Neural cell (in vitro differentiated cells): Measurements from ENCODE around the gene SYT1. TPM values are rescaled to one million over a fixed set of nuclear protein-coding genes. Genes with fewer than 3 reads are reported as not detected.

Experiments
- H2AFZ ChIP-seq: fragments of 200-600, 300-800 bp; sonication (generic), shearing (Covaris generic); 2 replicates; pipeline ENCODE4 v1.6.0; 2014; ENCODE audit warnings: low read depth, mild to moderate bottlenecking, antibody characterized with exemption, low read length, moderate library complexity
- H3F3A ChIP-seq: fragments of 200-600 bp; shearing (Covaris generic); 2 replicates; pipeline ENCODE4 v1.6.1; 2016; ENCODE audit warnings: mild to moderate bottlenecking, moderate library complexity, mixed read lengths, antibody characterized with exemption, low read length; ENCODE audit not compliant: insufficient read depth, poor library complexity, severe bottlenecking
- H3K27ac ChIP-seq: fragments of 200-600, 300-800 bp; sonication (generic), shearing (Covaris generic); 2 replicates; pipeline ENCODE4 v1.5.1; 2014; ENCODE audit warnings: mild to moderate bottlenecking, low read length, moderate library complexity
- H3K27me3 ChIP-seq: fragments of 300-800, 200-600 bp; sonication (generic), shearing (Covaris generic); 2 replicates; pipeline ENCODE4 v1.6.0; 2014; ENCODE audit warnings: mild to moderate bottlenecking, low read depth, low read length, moderate library complexity; ENCODE audit not compliant: insufficient read depth
- H3K36me3 ChIP-seq: fragments of 300-800, 200-600 bp; sonication (generic), shearing (Covaris generic); 2 replicates; pipeline ENCODE4 v1.5.1; 2014; ENCODE audit warnings: mild to moderate bottlenecking, antibody characterized with exemption, low read length, moderate library complexity; ENCODE audit not compliant: insufficient read depth
- H3K4me2 ChIP-seq: fragments of 300-800, 200-600 bp; sonication (generic), shearing (Covaris generic); 2 replicates; pipeline ENCODE4 v1.6.0; 2014; ENCODE audit warnings: mild to moderate bottlenecking, low read length
- H3K4me3 ChIP-seq: fragments of 300-800, 200-600 bp; sonication (generic), shearing (Covaris generic); 2 replicates; pipeline ENCODE4 v1.5.1; 2014; ENCODE audit warnings: mild to moderate bottlenecking, low read length, moderate library complexity
- H3K79me2 ChIP-seq: fragments of 200-600 bp; shearing (Covaris generic); replicated peaks from 2 replicates; pipeline ENCODE4 v1.6.0; 2014; ENCODE audit warnings: mild to moderate bottlenecking, low read length, moderate library complexity; ENCODE audit not compliant: insufficient read depth
- H3K9ac ChIP-seq: fragments of 300-800, 200-600 bp; sonication (generic), shearing (Covaris generic); 2 replicates; pipeline ENCODE4 v1.6.1; 2016; ENCODE audit warnings: mild to moderate bottlenecking, low read length, mixed read lengths
- H3K9me2 ChIP-seq: fragments of 200-600 bp; shearing (Covaris generic); 2 replicates; pipeline ENCODE4 v1.6.1; 2016; ENCODE audit warnings: mild to moderate bottlenecking, low read length, mixed read lengths; ENCODE audit not compliant: insufficient read depth
- H3K9me3 ChIP-seq: fragments of 200-600, 300-800 bp; sonication (generic), shearing (Covaris generic); 2 replicates; pipeline ENCODE4 v1.6.1; 2016; ENCODE audit warnings: mild to moderate bottlenecking, mixed run types, low read length, moderate library complexity, mixed read lengths
- H4K20me1 ChIP-seq: fragments of 200-600 bp; shearing (Covaris generic); 2 replicates; pipeline ENCODE4 v1.6.1; 2016; ENCODE audit warnings: mild to moderate bottlenecking, mixed run types; ENCODE audit not compliant: insufficient read depth
- CTCF ChIP-seq: fragments of 450-650 bp; IDR thresholded peaks from 2 replicates; pipeline ENCODE4 v1.5.1; 2014; ENCODE audit warnings: antibody characterized with exemption, mild to moderate bottlenecking, moderate library complexity; ENCODE audit not compliant: poor library complexity, severe bottlenecking
- EP300 ChIP-seq: fragments of 450-650 bp; conservative IDR thresholded peaks from 2 replicates; pipeline ENCODE4 v1.6.1; 2014; ENCODE audit warnings: antibody characterized with exemption, mild to moderate bottlenecking, moderate library complexity; ENCODE audit not compliant: poor library complexity, severe bottlenecking
- EZH2 ChIP-seq: fragments of 200-600, 300-800 bp; shearing (Covaris generic), sonication (generic); IDR thresholded peaks from 2 replicates; pipeline ENCODE4 v1.6.1; 2014; ENCODE audit warnings: antibody characterized with exemption, low read length, borderline replicate concordance, mild to moderate bottlenecking; ENCODE audit not compliant: insufficient read depth, poor library complexity, severe bottlenecking
- POLR2AphosphoS5 ChIP-seq: IDR thresholded peaks from 2 replicates; pipeline ENCODE4 v1.6.1; 2012
- RAD21 ChIP-seq: fragments of 450-650 bp; conservative IDR thresholded peaks from 2 replicates; pipeline ENCODE4 v1.6.1; 2014; ENCODE audit warnings: antibody characterized with exemption, mild to moderate bottlenecking, moderate library complexity
- REST ChIP-seq: IDR thresholded peaks from 2 replicates; pipeline ENCODE4 v1.6.1; 2012; ENCODE audit warnings: borderline replicate concordance
- SMC3 ChIP-seq: fragments of 450-650 bp; conservative IDR thresholded peaks from 2 replicates; pipeline ENCODE4 v1.6.1; 2014; ENCODE audit warnings: antibody characterized with exemption, mild to moderate bottlenecking, moderate library complexity; ENCODE audit not compliant: poor library complexity
- TAF1 ChIP-seq: IDR thresholded peaks from 2 replicates; pipeline ENCODE4 v1.6.1; 2012; ENCODE audit warnings: low read depth
- polyA plus RNA-seq: library from polyadenylated mRNA; depleted of rRNA; stranded (reverse); fragments of >200 nt; gene quantifications from 2 replicates; pipeline ENCODE4 v1.2.3, GENCODE V29; 2014

SYT1 gene
- polyA plus RNA-seq, 1 donor from 2014 or later, result 103 TPM

- Histone ChIP-seq H3K9ac (no peak overlapping the region), H3K79me2 (no peaks in the 10 kb centered on the region), H3K4me2 (no peak overlapping the region), H3K27ac (no peak overlapping the region), H2AFZ (no peak overlapping the region), H3K9me2 (no peaks in the 10 kb centered on the region), H3K4me3 (no peak overlapping the region), H3K27me3 (no peaks in the 10 kb centered on the region), H4K20me1 (no peaks in the 10 kb centered on the region), H3K9me3 (no peaks in the 10 kb centered on the region), H3F3A (no peaks in the 10 kb centered on the region), H3K36me3 (no peaks in the 10 kb centered on the region)
- no peak for TF ChIP-seq RAD21
- no peak for TF ChIP-seq CTCF
- TF ChIP-seq EP300, result no peak
- TF ChIP-seq EZH2, result no peak
- no peak for TF ChIP-seq TAF1
- TF ChIP-seq SMC3, result no peak
Observed at GRCh38 chr12:79451978-79452377, 587.4 kb downstream of the SYT1 start.

- Histone ChIP-seq H3F3A (no peaks in the 10 kb centered on the region), H3K36me3 (no peaks in the 10 kb centered on the region), H3K9me3 (no peaks in the 10 kb centered on the region), H3K27ac (no peak overlapping the region), H3K9ac (no peak overlapping the region), H3K27me3 (no peaks in the 10 kb centered on the region), H4K20me1 (no peaks in the 10 kb centered on the region), H2AFZ (no peak overlapping the region), H3K4me3 (no peak overlapping the region), H3K79me2 (no peaks in the 10 kb centered on the region), H3K4me2 (no peak overlapping the region), H3K9me2 (no peaks in the 10 kb centered on the region)
- TF ChIP-seq RAD21 (no peak), EZH2 (no peak), POLR2AphosphoS5 (no peak), CTCF (no peak), TAF1 (no peak), SMC3 (no peak), EP300 (no peak), REST (no peak)
Observed at GRCh38 chr12:79452906-79453305, 588.3 kb downstream of the SYT1 start.
